Gastroesophageal sphincter (tissue), 3 donors: ENCODE results near the gene KIT.

ENCODE experiments used
- EP300 ChIP-seq: sonication (generic); formaldehyde crosslinking; IDR thresholded peaks from one replicate; pipeline ENCODE4 v1.6.1; 2017; ENCODE audit warnings: antibody characterized with exemption, mild to moderate bottlenecking
- POLR2A ChIP-seq, 2 donors: fragments of 450-650 bp; IDR thresholded peaks; one replicate each; pipeline ENCODE4 v1.6.1; 2017; ENCODE audit warnings: antibody characterized with exemption in 2 of 2, mild to moderate bottlenecking in 2 of 2, moderate library complexity in 1 of 2
- TF ChIP-seq, protein P1 (sequence below), 4 experiments: fragments of 200-600 bp in 2 of 4; fragments of 450-650 bp in 2 of 4; sonication (generic) in 1 of 4; IDR thresholded peaks; one replicate each; pipeline ENCODE4 v1.5.1; 2017 to 2019; ENCODE audit warnings: antibody characterized with exemption in 4 of 4, mild to moderate bottlenecking in 2 of 4, moderate library complexity in 2 of 4

DNA sequence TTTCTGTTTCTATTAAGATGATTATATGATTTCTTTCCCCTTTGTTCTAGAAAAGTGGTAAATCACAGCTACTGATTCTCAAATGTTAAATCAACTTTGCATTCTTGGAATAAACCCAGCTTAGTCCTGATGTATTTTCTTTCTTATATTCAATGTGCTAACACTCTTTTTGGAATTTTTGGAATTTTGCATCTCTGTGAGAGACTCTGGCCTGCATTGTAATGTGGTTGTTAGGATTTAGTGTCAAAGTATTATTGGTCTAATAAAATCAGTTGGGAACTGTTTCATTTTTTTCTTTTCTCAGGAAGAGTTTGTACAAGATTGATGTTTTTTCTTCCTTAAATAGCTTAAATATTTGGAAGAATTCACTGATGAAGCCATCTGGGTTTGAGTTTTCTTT lies 109.6 kb downstream of the KIT start:
- TF ChIP-seq POLR2A (IDR thresholded peaks at IDR 0.05) (no peak), EP300 (no peak)
- TF ChIP-seq, protein P1, sequence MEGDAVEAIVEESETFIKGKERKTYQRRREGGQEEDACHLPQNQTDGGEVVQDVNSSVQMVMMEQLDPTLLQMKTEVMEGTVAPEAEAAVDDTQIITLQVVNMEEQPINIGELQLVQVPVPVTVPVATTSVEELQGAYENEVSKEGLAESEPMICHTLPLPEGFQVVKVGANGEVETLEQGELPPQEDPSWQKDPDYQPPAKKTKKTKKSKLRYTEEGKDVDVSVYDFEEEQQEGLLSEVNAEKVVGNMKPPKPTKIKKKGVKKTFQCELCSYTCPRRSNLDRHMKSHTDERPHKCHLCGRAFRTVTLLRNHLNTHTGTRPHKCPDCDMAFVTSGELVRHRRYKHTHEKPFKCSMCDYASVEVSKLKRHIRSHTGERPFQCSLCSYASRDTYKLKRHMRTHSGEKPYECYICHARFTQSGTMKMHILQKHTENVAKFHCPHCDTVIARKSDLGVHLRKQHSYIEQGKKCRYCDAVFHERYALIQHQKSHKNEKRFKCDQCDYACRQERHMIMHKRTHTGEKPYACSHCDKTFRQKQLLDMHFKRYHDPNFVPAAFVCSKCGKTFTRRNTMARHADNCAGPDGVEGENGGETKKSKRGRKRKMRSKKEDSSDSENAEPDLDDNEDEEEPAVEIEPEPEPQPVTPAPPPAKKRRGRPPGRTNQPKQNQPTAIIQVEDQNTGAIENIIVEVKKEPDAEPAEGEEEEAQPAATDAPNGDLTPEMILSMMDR (IDR thresholded peaks at IDR 0.05) = no peak
